ENCODE results near the gene USP24. TPM values are rescaled to one million over a fixed set of nuclear protein-coding genes. Genes with fewer than 3 reads are reported as not detected.

The USP24 gene, protein sequence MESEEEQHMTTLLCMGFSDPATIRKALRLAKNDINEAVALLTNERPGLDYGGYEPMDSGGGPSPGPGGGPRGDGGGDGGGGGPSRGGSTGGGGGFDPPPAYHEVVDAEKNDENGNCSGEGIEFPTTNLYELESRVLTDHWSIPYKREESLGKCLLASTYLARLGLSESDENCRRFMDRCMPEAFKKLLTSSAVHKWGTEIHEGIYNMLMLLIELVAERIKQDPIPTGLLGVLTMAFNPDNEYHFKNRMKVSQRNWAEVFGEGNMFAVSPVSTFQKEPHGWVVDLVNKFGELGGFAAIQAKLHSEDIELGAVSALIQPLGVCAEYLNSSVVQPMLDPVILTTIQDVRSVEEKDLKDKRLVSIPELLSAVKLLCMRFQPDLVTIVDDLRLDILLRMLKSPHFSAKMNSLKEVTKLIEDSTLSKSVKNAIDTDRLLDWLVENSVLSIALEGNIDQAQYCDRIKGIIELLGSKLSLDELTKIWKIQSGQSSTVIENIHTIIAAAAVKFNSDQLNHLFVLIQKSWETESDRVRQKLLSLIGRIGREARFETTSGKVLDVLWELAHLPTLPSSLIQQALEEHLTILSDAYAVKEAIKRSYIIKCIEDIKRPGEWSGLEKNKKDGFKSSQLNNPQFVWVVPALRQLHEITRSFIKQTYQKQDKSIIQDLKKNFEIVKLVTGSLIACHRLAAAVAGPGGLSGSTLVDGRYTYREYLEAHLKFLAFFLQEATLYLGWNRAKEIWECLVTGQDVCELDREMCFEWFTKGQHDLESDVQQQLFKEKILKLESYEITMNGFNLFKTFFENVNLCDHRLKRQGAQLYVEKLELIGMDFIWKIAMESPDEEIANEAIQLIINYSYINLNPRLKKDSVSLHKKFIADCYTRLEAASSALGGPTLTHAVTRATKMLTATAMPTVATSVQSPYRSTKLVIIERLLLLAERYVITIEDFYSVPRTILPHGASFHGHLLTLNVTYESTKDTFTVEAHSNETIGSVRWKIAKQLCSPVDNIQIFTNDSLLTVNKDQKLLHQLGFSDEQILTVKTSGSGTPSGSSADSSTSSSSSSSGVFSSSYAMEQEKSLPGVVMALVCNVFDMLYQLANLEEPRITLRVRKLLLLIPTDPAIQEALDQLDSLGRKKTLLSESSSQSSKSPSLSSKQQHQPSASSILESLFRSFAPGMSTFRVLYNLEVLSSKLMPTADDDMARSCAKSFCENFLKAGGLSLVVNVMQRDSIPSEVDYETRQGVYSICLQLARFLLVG (N-terminal part only)
- total RNA-seq = 10 to 100 TPM; 14.9 to 66.1 (median 44.1) TPM

- Histone ChIP-seq H3K27me3 (no peaks in the 10 kb centered on the region), H3K36me3 (no peaks in the 10 kb centered on the region), H3K4me1 (peaks cover 3 to 8% of the 10 kb centered on the region in 2 donors), H3K9me3 (no peaks in the 10 kb centered on the region), H3K4me3 (peak within 1 kb of the TSS; percentile 61 to 73), H3K27ac (peak within 1 kb of the TSS; percentile 92)
- intact Hi-C loops (cut with DNase I; ENCODE audit: low total_unique reads) = no loop called here
- DNase-seq = peak; percentile 65 to 68
- peak; percentile 72 to 80 for TF ChIP-seq POLR2A (IDR thresholded peaks at IDR 0.05)
- TF ChIP-seq CTCF (IDR thresholded peaks at IDR 0.05) = no peak
Measured at GRCh38 chr1:55215194-55216021, at the start of gene USP24. USP24 (minus strand) TSS chr1:55215364; CDS start chr1:55215113, 251 bp downstream.

DNA sequence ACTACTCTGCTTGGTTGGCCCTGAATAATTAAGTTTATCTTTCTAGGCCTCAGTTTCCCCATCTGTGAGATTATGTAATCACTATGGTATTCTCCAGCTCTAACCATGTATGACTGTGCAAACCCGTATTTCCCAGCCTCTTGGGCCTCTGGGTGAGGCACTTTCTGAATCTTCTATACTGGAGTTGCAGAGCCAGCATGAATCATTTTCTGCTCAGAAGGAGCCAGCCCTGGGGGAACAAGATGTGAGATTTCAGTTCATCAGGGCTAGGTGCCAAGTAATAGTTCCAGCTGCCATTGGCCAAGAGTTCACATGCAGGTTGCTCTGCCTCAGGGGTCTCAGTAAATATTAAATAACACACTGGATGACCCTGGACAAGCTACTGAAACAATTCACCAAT, 47.7 kb upstream of the USP24 start:
- Histone ChIP-seq H3K36me3 (no peaks in the 10 kb centered on the region), H3K4me3 (no peak overlapping the region), H3K9me3 (no peaks in the 10 kb centered on the region), H3K4me1 (no peaks in the 10 kb centered on the region), H3K27ac (no peak overlapping the region), H3K27me3 (no peaks in the 10 kb centered on the region)
- DNase-seq = no peak
- TF ChIP-seq POLR2A (IDR thresholded peaks at IDR 0.05) (no peak), CTCF (IDR thresholded peaks at IDR 0.05) (no peak)
- intact Hi-C loops (cut with DNase I; ENCODE audit: low total_unique reads) = no loop called here

GRCh38 chr1:55259911-55260609, 44.9 kb upstream of the USP24 start:
- Histone ChIP-seq H3K27ac (no peak overlapping the region), H3K9me3 (no peaks in the 10 kb centered on the region), H3K36me3 (no peaks in the 10 kb centered on the region), H3K4me3 (no peak overlapping the region), H3K27me3 (no peaks in the 10 kb centered on the region), H3K4me1 (no peaks in the 10 kb centered on the region)
- no peak for DNase-seq
- intact Hi-C loops (cut with DNase I; ENCODE audit: low total_unique reads) = no loop called here
- TF ChIP-seq CTCF (IDR thresholded peaks at IDR 0.05) = no peak
- TF ChIP-seq POLR2A (IDR thresholded peaks at IDR 0.05) = no peak

DNA sequence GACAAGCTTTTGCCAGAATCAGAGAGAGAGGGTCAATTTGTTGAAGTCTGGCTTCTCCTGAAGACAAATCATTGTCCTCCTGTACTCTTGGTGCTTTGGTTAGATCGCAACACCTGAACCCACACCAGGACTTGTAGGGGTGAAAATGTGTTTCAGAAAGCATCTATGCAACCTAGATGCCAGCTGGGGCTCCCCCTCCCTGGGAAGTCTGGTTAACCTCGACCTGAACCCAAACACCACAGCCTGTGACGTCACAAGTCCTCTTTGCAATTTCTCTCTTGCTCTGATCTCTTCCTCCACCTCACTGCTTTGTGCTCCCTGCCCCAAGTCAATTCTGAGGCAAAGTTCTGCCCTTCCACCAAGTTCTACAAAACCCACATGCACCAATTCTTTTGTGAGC, 42.8 kb upstream of the USP24 start:
- TF ChIP-seq CTCF (IDR thresholded peaks at IDR 0.05) = no peak
- intact Hi-C loops (cut with DNase I; ENCODE audit: low total_unique reads) = no loop called here
- Histone ChIP-seq H3K36me3 (no peaks in the 10 kb centered on the region), H3K27ac (no peak overlapping the region), H3K27me3 (no peaks in the 10 kb centered on the region), H3K4me3 (no peak overlapping the region), H3K4me1 (no peaks in the 10 kb centered on the region), H3K9me3 (no peaks in the 10 kb centered on the region)
- no peak for DNase-seq

All from uterus (tissue), 4 donors.